Measurements from ENCODE around the gene MUC5AC. TPM values are rescaled to one million over a fixed set of nuclear protein-coding genes. Genes with fewer than 3 reads are reported as not detected.

Gene MUC5AC
- total RNA-seq, 1 experiment from 2014 or later, result under 0.01 TPM

- CTCF ChIA-PET, result no interaction called here
- no peaks in the 10 kb centered on the region; the same call in 1 of the 2 replicates for H3K27me3 Mint-ChIP-seq (ENCODE audit: low read depth)
- POLR2A ChIA-PET, result no interaction called here
- no peaks in the 10 kb centered on the region for H3K9me3 Mint-ChIP-seq
- no peaks in the 10 kb centered on the region for H3K36me3 Mint-ChIP-seq
- DNase-seq (ENCODE audit: low spot score), result no peak
- H3K27ac Mint-ChIP-seq, result no peak overlapping the region
- no peak for TF ChIP-seq JAZF1 (CRISPR knock-in tag; IDR thresholded peaks at IDR 0.05)
- no peak for TF ChIP-seq ATF6 (CRISPR knock-in tag; IDR thresholded peaks at IDR 0.05)
- TF ChIP-seq, protein P1, sequence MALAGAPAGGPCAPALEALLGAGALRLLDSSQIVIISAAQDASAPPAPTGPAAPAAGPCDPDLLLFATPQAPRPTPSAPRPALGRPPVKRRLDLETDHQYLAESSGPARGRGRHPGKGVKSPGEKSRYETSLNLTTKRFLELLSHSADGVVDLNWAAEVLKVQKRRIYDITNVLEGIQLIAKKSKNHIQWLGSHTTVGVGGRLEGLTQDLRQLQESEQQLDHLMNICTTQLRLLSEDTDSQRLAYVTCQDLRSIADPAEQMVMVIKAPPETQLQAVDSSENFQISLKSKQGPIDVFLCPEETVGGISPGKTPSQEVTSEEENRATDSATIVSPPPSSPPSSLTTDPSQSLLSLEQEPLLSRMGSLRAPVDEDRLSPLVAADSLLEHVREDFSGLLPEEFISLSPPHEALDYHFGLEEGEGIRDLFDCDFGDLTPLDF (CRISPR knock-in tag; IDR thresholded peaks at IDR 0.05), result no peak
- no peak for TF ChIP-seq NFE2L1 (CRISPR knock-in tag; IDR thresholded peaks at IDR 0.05)
- no peak for TF ChIP-seq ARID4B (CRISPR knock-in tag; IDR thresholded peaks at IDR 0.05; ENCODE audit: borderline replicate concordance)
- no peak for TF ChIP-seq EMX1 (CRISPR knock-in tag; IDR thresholded peaks at IDR 0.05)
- no peak for TF ChIP-seq JUN (CRISPR knock-in tag; IDR thresholded peaks at IDR 0.05)
- TF ChIP-seq OVOL2 (CRISPR knock-in tag; IDR thresholded peaks at IDR 0.05; ENCODE audit: borderline replicate concordance), result no peak
- H3K4me1 Mint-ChIP-seq, result no peaks in the 10 kb centered on the region
- ATAC-seq, result no peak
- H3K4me3 Mint-ChIP-seq, result no peak overlapping the region
Measured at GRCh38 chr11:1163321-1163910, 5.7 kb downstream of the MUC5AC start.

GRCh38 chr11:1163911-1164735, 6.4 kb downstream of the MUC5AC start:
- ChIA-PET POLR2A (no interaction called here), CTCF (no interaction called here)
- Mint-ChIP-seq H3K27ac (no peak overlapping the region), H3K27me3 (ENCODE audit: low read depth) (no peaks in the 10 kb centered on the region; the same call in 1 of the 2 replicates), H3K36me3 (no peaks in the 10 kb centered on the region), H3K9me3 (no peaks in the 10 kb centered on the region), H3K4me1 (no peaks in the 10 kb centered on the region), H3K4me3 (no peak overlapping the region)
- DNase-seq (ENCODE audit: low spot score) (peak; percentile 9), ATAC-seq (no peak)
- no peak for TF ChIP-seq ELF4 (CRISPR knock-in tag; IDR thresholded peaks at IDR 0.05; ENCODE audit: low read depth)
- no peak for TF ChIP-seq PREB (CRISPR knock-in tag; IDR thresholded peaks at IDR 0.05; ENCODE audit: borderline replicate concordance)
- TF ChIP-seq, protein P1 (CRISPR knock-in tag; IDR thresholded peaks at IDR 0.05), result no peak
- no peak for TF ChIP-seq JAZF1 (CRISPR knock-in tag; IDR thresholded peaks at IDR 0.05)
- TF ChIP-seq HMGXB4 (CRISPR knock-in tag; IDR thresholded peaks at IDR 0.05), result no peak
- TF ChIP-seq, protein P2, sequence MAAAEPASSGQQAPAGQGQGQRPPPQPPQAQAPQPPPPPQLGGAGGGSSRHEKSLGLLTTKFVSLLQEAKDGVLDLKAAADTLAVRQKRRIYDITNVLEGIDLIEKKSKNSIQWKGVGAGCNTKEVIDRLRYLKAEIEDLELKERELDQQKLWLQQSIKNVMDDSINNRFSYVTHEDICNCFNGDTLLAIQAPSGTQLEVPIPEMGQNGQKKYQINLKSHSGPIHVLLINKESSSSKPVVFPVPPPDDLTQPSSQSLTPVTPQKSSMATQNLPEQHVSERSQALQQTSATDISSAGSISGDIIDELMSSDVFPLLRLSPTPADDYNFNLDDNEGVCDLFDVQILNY (CRISPR knock-in tag; IDR thresholded peaks at IDR 0.05), result no peak
- TF ChIP-seq EMX1 (CRISPR knock-in tag; IDR thresholded peaks at IDR 0.05), result no peak
- TF ChIP-seq ATF1 (CRISPR knock-in tag; IDR thresholded peaks at IDR 0.05), result no peak
- no peak for TF ChIP-seq ZBTB21 (CRISPR knock-in tag; IDR thresholded peaks at IDR 0.05; ENCODE audit: borderline replicate concordance)
- TF ChIP-seq ZBTB43 (CRISPR knock-in tag; IDR thresholded peaks at IDR 0.05), result no peak
- no peak for TF ChIP-seq OVOL2 (CRISPR knock-in tag; IDR thresholded peaks at IDR 0.05; ENCODE audit: borderline replicate concordance)
- TF ChIP-seq NR2C2 (CRISPR knock-in tag; IDR thresholded peaks at IDR 0.05), result no peak
- no peak for TF ChIP-seq MXD4 (CRISPR knock-in tag; IDR thresholded peaks at IDR 0.05; ENCODE audit: borderline replicate concordance)
- TF ChIP-seq NFATC4 (CRISPR knock-in tag; IDR thresholded peaks at IDR 0.05), result no peak
- TF ChIP-seq NFE2L1 (CRISPR knock-in tag; IDR thresholded peaks at IDR 0.05), result no peak
